Brain microvascular endothelial cell (primary cell): ENCODE data around the gene ZNF823.

Source experiments
- DNase-seq: peaks from one replicate; pipeline ENCODE4 v3.0.0-alpha.2; 2020
- H3K27ac ChIP-seq: fragments of 250-450 bp; sonication (Bioruptor Pico); 2 replicates; pipeline ENCODE4 v1.5.1; 2020; ENCODE audit warnings: mild to moderate bottlenecking, moderate library complexity
- H3K27me3 ChIP-seq: fragments of 250-450 bp; sonication (Bioruptor Pico); replicated peaks from 2 replicates; pipeline ENCODE4 v1.5.1; 2020; ENCODE audit warnings: mild to moderate bottlenecking
- H3K36me3 ChIP-seq: fragments of 250-450 bp; sonication (Bioruptor Pico); replicated peaks from 2 replicates; pipeline ENCODE4 v1.5.1; 2020; ENCODE audit warnings: mild to moderate bottlenecking
- H3K4me3 ChIP-seq: 2 replicates; pipeline ENCODE4 v1.5.1; 2011; ENCODE audit warnings: low read depth, mild to moderate bottlenecking, control low read depth, low read length, moderate library complexity
- CTCF ChIP-seq: IDR thresholded peaks from 2 replicates; pipeline ENCODE4 v1.5.1; 2011; ENCODE audit warnings: low read depth, mild to moderate bottlenecking, moderate library complexity, low read length, control low read depth, inconsistent platforms; ENCODE audit errors: missing control alignments
- in situ Hi-C: cut with HindIII; loops from 2 replicates; pipeline ENCODE4 v1.10.0; 2017; ENCODE audit warnings: low sequenced_read_pairs, low pct_ligation_motif_present

The ZNF823 gene

GRCh38 chr19:11704626-11705025 lies 34.1 kb downstream of the ZNF823 start:
- H3K36me3 ChIP-seq, result no peaks in the 10 kb centered on the region
- no peak overlapping the region for H3K27ac ChIP-seq
- TF ChIP-seq CTCF, result no peak
- in situ Hi-C loops, result no loop called here
- no peak overlapping the region for H3K4me3 ChIP-seq
- no peaks in the 10 kb centered on the region for H3K27me3 ChIP-seq
- DNase-seq, result no peak

- in situ Hi-C loops, result no loop called here
- TF ChIP-seq CTCF, result peak; percentile 72
- no peaks in the 10 kb centered on the region for H3K27me3 ChIP-seq
- H3K36me3 ChIP-seq, result no peaks in the 10 kb centered on the region
- peak; percentile 37 for DNase-seq
- H3K27ac ChIP-seq, result no peak overlapping the region
- H3K4me3 ChIP-seq, result no peak overlapping the region
Measured at GRCh38 chr19:11699931-11700794, 38.6 kb downstream of the ZNF823 start.

- H3K27me3 ChIP-seq, result no peaks in the 10 kb centered on the region
- in situ Hi-C loops, result no loop called here
Measured at GRCh38 chr19:11698231-11698630, 40.5 kb downstream of the ZNF823 start.

GRCh38 chr19:11697284-11697855 lies 41.4 kb downstream of the ZNF823 start:
- no peaks in the 10 kb centered on the region for H3K36me3 ChIP-seq
- no peak for DNase-seq
- in situ Hi-C loops, result no loop called here
- no peaks in the 10 kb centered on the region for H3K27me3 ChIP-seq
- H3K27ac ChIP-seq, result no peak overlapping the region
- TF ChIP-seq CTCF, result no peak
- H3K4me3 ChIP-seq, result no peak overlapping the region

More at GRCh38 chr19:11698231-11698630, 40.5 kb downstream of the ZNF823 start:
- H3K27ac ChIP-seq, result no peak overlapping the region
- no peak for TF ChIP-seq CTCF
- H3K36me3 ChIP-seq, result no peaks in the 10 kb centered on the region
- H3K4me3 ChIP-seq, result no peak overlapping the region
- no peak for DNase-seq

- no peak for TF ChIP-seq CTCF
- DNase-seq, result peak; percentile 97
- Histone ChIP-seq H3K4me3 (peak overlapping the region; percentile 80), H3K27me3 (no peaks in the 10 kb centered on the region), H3K27ac (peak overlapping the region; percentile 25), H3K36me3 (no peaks in the 10 kb centered on the region)
- in situ Hi-C loops, result no loop called here
Measured at GRCh38 chr19:11694533-11695439, 44.0 kb downstream of the ZNF823 start.
